GM12878 (cell line): ENCODE data around the gene DYNC2H1. TPM values are rescaled to one million over a fixed set of nuclear protein-coding genes. Genes with fewer than 3 reads are reported as not detected.

ENCODE experiments used
- ATAC-seq: fragments of 200-7000 bp; cut with Tn5 transposase; 3 replicates; pipeline ENCODE4 v1.9.1; 2020; ENCODE audit warnings: mild to moderate bottlenecking, moderate library complexity
- BruUV-seq: library from RNA; stranded (reverse); fragments of 400-500 nt; replicated peaks from 2 replicates; lab custom pipeline; 2021; lab: Mats Ljungman, UMichigan
- CTCF ChIA-PET: fragments of 300-600 bp; sonication (Branson Sonifier 250); formaldehyde crosslinking; extraction: SDS; loops from one replicate; lab custom pipeline; 2021; ENCODE audit warnings: inconsistent platforms; lab: Yijun Ruan, JAX
- POLR2A ChIA-PET: fragments of 350-600 bp; formaldehyde crosslinking; extraction: SDS; loops from one replicate; lab custom pipeline; 2021; ENCODE audit warnings: inconsistent platforms; lab: Charles Lee
- RAD21 ChIA-PET: fragments of 300-600 bp; sonication (Branson Sonifier 250); formaldehyde crosslinking; loops from one replicate; lab custom pipeline; 2023; ENCODE audit warnings: antibody characterized with exemption; ENCODE audit not compliant: unreplicated experiment; lab: Charles Lee
- SMC1A ChIA-PET: fragments of 300-600 bp; sonication (Branson Sonifier 250); formaldehyde crosslinking; loops from one replicate; lab custom pipeline; 2023; ENCODE audit not compliant: unreplicated experiment, uncharacterized antibody; lab: Charles Lee
- DNase-seq: peaks from one replicate; pipeline ENCODE4 v3.0.0-alpha.2; 2011; ENCODE audit warnings: low read depth, low spot score
- FAIRE-seq: peaks from 3 replicates; lab custom pipeline; 2011; peaks lifted over from hg19 to GRCh38; lab: Jason Lieb, UNC
- H2AFZ ChIP-seq: 2 replicates; pipeline ENCODE4 v1.6.0; 2011; ENCODE audit warnings: low read depth, low read length, control low read depth; ENCODE audit not compliant: control insufficient read depth
- H3K27ac ChIP-seq: 2 replicates; pipeline ENCODE4 v1.5.1; 2011; ENCODE audit warnings: control low read depth; ENCODE audit not compliant: control insufficient read depth, insufficient read depth
- H3K27me3 ChIP-seq, 2 experiments: replicated peaks in 1 of 2; 2 replicates each; pipeline versions ENCODE4 v1.6.0 to v1.6.1; 2011; ENCODE audit warnings: low read length in 1 of 2; ENCODE audit not compliant: control insufficient read depth in 2 of 2, insufficient read depth in 2 of 2
- H3K36me3 ChIP-seq, 2 experiments: 2 replicates each; pipeline ENCODE4 v1.5.1; 2011; ENCODE audit warnings: low read length in 1 of 2; ENCODE audit not compliant: control insufficient read depth in 2 of 2, insufficient read depth in 2 of 2
- H3K4me1 ChIP-seq: 2 replicates; pipeline ENCODE4 v1.6.1; 2011; ENCODE audit warnings: mild to moderate bottlenecking, low read length, moderate library complexity, mixed read lengths; ENCODE audit not compliant: control insufficient read depth, insufficient read depth
- H3K4me2 ChIP-seq: 2 replicates; pipeline ENCODE4 v1.6.0; 2011; ENCODE audit warnings: control low read depth; ENCODE audit not compliant: control insufficient read depth, insufficient read depth
- H3K4me3 ChIP-seq: fragments of 200-600 bp; sonication (generic); 2 replicates; pipeline ENCODE4 v1.5.1; 2016
- H3K79me2 ChIP-seq: 2 replicates; pipeline ENCODE4 v1.6.0; 2011; ENCODE audit warnings: low read length; ENCODE audit not compliant: control insufficient read depth, insufficient read depth
- H3K9ac ChIP-seq: 2 replicates; pipeline ENCODE4 v1.8.0; 2011; ENCODE audit warnings: low read length, control low read depth, mixed read lengths; ENCODE audit not compliant: control insufficient read depth, insufficient read depth
- H3K9me3 ChIP-seq: replicated peaks from 3 replicates; pipeline ENCODE4 v1.5.1; 2011; ENCODE audit warnings: mild to moderate bottlenecking, low read length; ENCODE audit not compliant: control insufficient read depth, insufficient read depth
- H4K20me1 ChIP-seq: 2 replicates; pipeline ENCODE4 v1.6.0; 2011; ENCODE audit not compliant: control insufficient read depth, insufficient read depth
- CBX5 ChIP-seq: sonication (generic); IDR thresholded peaks from 2 replicates; pipeline ENCODE4 v1.6.1; 2016; ENCODE audit warnings: low read depth, moderate library complexity, mild to moderate bottlenecking, inconsistent platforms
- MEF2A ChIP-seq: IDR thresholded peaks from 2 replicates; pipeline ENCODE4 v1.6.1; 2011; ENCODE audit warnings: low read depth, mild to moderate bottlenecking, low read length, moderate library complexity; ENCODE audit not compliant: insufficient read depth
- PKNOX1 ChIP-seq: fragments of 450-650 bp; IDR thresholded peaks from 2 replicates; pipeline ENCODE4 v1.6.1; 2016; ENCODE audit warnings: mild to moderate bottlenecking
- PRDM15 ChIP-seq: fragments of 450-650 bp; formaldehyde crosslinking; IDR thresholded peaks from 2 replicates; pipeline ENCODE4 v1.4.0; 2020; ENCODE audit warnings: mild to moderate bottlenecking, moderate library complexity
- RAD51 ChIP-seq: fragments of 450-650 bp; IDR thresholded peaks from 2 replicates; pipeline ENCODE4 v1.6.1; 2016; ENCODE audit warnings: moderate library complexity, mild to moderate bottlenecking, inconsistent platforms
- TAF1 ChIP-seq: IDR thresholded peaks from 2 replicates; pipeline ENCODE4 v1.6.1; 2011; ENCODE audit warnings: mild to moderate bottlenecking, low read depth, low read length, borderline replicate concordance
- ZBTB11 ChIP-seq: fragments of 450-650 bp; formaldehyde crosslinking; IDR thresholded peaks from 2 replicates; pipeline ENCODE4 v1.5.0; 2022; ENCODE audit warnings: mild to moderate bottlenecking, missing genetic modification characterization
- ZBTB33 ChIP-seq: fragments of 450-650 bp; IDR thresholded peaks from 2 replicates; pipeline ENCODE4 v1.6.1; 2017; ENCODE audit warnings: mild to moderate bottlenecking
- WGBS: methylation state at CpG from one replicate; pipeline ENCODE4 v1.1.6; 2016; ENCODE audit warnings: low lambda C conversion rate; ENCODE audit not compliant: insufficient replicate concordance, insufficient coverage; ENCODE audit errors: missing lambda C conversion rate; 5-methylcytosine and 5-hydroxymethylcytosine counted together
- in situ Hi-C: fragments of 300-500 bp; cut with MboI; formaldehyde crosslinking; loops from 9 replicates; pipeline ENCODE4 v1.14.3; 2018; ENCODE audit warnings: mixed read lengths
- intact Hi-C: fragments of 100-400 bp; cut with micrococcal nuclease; formaldehyde crosslinking; loops from one replicate; pipeline ENCODE4 v1.14.2; 2022; ENCODE audit not compliant: unreplicated experiment
- polyA plus RNA-seq, 11 experiments: library from polyadenylated mRNA; depleted of rRNA in 4 of 11; unstranded in 6 of 11; stranded (reverse) in 5 of 11; fragments of >200 nt; fragmentation: Nextera tagmentation in 4 of 11; fragmentation: Illumina TruSeq in 1 of 11; extraction: Ambion mirVana in 4 of 11; extraction: Trizol in 1 of 11; gene quantifications; 1 replicate in 1 of 11; 2 replicates in 10 of 11; pipeline versions ENCODE4 v1.2.1 to v1.2.3, GENCODE V29; 2011 to 2016; ENCODE audit warnings: inconsistent platforms in 2 of 11, missing spikeins in 2 of 11, low read depth in 1 of 11
- total RNA-seq, 4 experiments: library from RNA; depleted of rRNA in 3 of 4; stranded (reverse); fragments of >200 nt in 3 of 4; fragmentation: Illumina TruSeq in 1 of 4; extraction: Trizol in 1 of 4; gene quantifications; 2 replicates each; pipeline versions ENCODE4 v1.2.1 to v1.2.3, GENCODE V29; 2013 to 2021

DYNC2H1 gene
- total and polyA plus RNA-seq, 10 of the 15 experiments (the other 5 are each of a cell fraction or from before 2014, with no cell fraction given) = 0.12 to 3.9 (median 0.23) TPM; not detected in 2

- TF ChIP-seq MEF2A = no peak
- TF ChIP-seq RAD51 = no peak
- TF ChIP-seq PRDM15 (CRISPR knock-in tag) = no peak
- TF ChIP-seq, all 136 proteins: peak for 0
Measured at GRCh38 chr11:103488579-103488978, 379.4 kb downstream of the DYNC2H1 start (continued).

- intact Hi-C loops = no loop called here
- BruUV-seq = no TSS peak
- in situ Hi-C loops = no loop called here
Measured at GRCh38 chr11:103491777-103492176, 382.6 kb downstream of the DYNC2H1 start.

More at GRCh38 chr11:103491777-103492176, 382.6 kb downstream of the DYNC2H1 start:
- H3K36me3 ChIP-seq = no peaks in the 10 kb centered on the region
- H3K27me3 ChIP-seq = no peaks in the 10 kb centered on the region
- TF ChIP-seq CBX5 = no peak
- no peak for TF ChIP-seq PKNOX1
- no peak for TF ChIP-seq ZBTB33
- TF ChIP-seq TAF1 = no peak
- TF ChIP-seq ZBTB11 (CRISPR knock-in tag) = no peak
- ATAC-seq (no peak), DNase-seq (no peak), FAIRE-seq (no peak)
- H3K9me3 ChIP-seq = no peaks in the 10 kb centered on the region
- WGBS = 5% methylated on average over 2 of the region's 2 CpGs
- ChIA-PET CTCF (no interaction called here), RAD21 (no interaction called here), SMC1A (no interaction called here), POLR2A (no interaction called here)
- H4K20me1 ChIP-seq = no peaks in the 10 kb centered on the region
- H3K9ac ChIP-seq = no peak overlapping the region
- no peak overlapping the region for H3K4me3 ChIP-seq
- H3K4me2 ChIP-seq = no peak overlapping the region
- H3K4me1 ChIP-seq = no peaks in the 10 kb centered on the region
- H3K27ac ChIP-seq = no peak overlapping the region
- no peaks in the 10 kb centered on the region for H3K79me2 ChIP-seq
- no peak overlapping the region for H2AFZ ChIP-seq
